Mesendoderm (in vitro differentiated cells): ENCODE results near the gene KCNAB3.

Experiments used
- DNase-seq: peaks from one replicate; pipeline ENCODE4 v3.0.0; 2013
- H2AK5ac ChIP-seq: 2 replicates; pipeline ENCODE4 v1.6.1; 2013; ENCODE audit warnings: low read length, inconsistent platforms
- H2BK120ac ChIP-seq: 2 replicates; pipeline ENCODE4 v1.6.1; 2013; ENCODE audit warnings: low read depth, mild to moderate bottlenecking, low read length, moderate library complexity, mixed read lengths
- H2BK15ac ChIP-seq: replicated peaks from 2 replicates; pipeline ENCODE4 v1.6.1; 2013; ENCODE audit warnings: low read depth, mild to moderate bottlenecking, moderate library complexity
- H2BK5ac ChIP-seq: 2 replicates; pipeline ENCODE4 v1.6.1; 2013; ENCODE audit warnings: low read length, inconsistent platforms
- H3K18ac ChIP-seq: 2 replicates; pipeline ENCODE4 v1.6.1; 2013; ENCODE audit warnings: mild to moderate bottlenecking, low read length, mixed read lengths
- H3K23ac ChIP-seq: one replicate; pipeline ENCODE4 v1.6.1; 2013; ENCODE audit warnings: low read length
- H3K27ac ChIP-seq: 2 replicates; pipeline ENCODE4 v1.5.1; 2013; ENCODE audit warnings: low read depth, mild to moderate bottlenecking, inconsistent platforms, low read length, moderate library complexity
- H3K27me3 ChIP-seq: 2 replicates; pipeline ENCODE4 v1.6.1; 2013; ENCODE audit warnings: low read length, control low read depth, mild to moderate bottlenecking, inconsistent platforms; ENCODE audit not compliant: insufficient read depth, poor library complexity
- H3K36me3 ChIP-seq: 2 replicates; pipeline ENCODE4 v1.6.1; 2013; ENCODE audit warnings: low read length, inconsistent platforms; ENCODE audit not compliant: control insufficient read depth, insufficient read depth
- H3K4ac ChIP-seq: one replicate; pipeline ENCODE4 v1.6.1; 2013; ENCODE audit warnings: low read depth, mild to moderate bottlenecking, low read length, moderate library complexity
- H3K4me1 ChIP-seq: 2 replicates; pipeline ENCODE4 v1.6.1; 2013; ENCODE audit warnings: low read depth, low read length, inconsistent platforms; ENCODE audit not compliant: control insufficient read depth
- H3K4me2 ChIP-seq: 2 replicates; pipeline ENCODE4 v1.6.1; 2013; ENCODE audit warnings: low read length
- H3K4me3 ChIP-seq: 2 replicates; pipeline ENCODE4 v1.5.1; 2013; ENCODE audit warnings: mild to moderate bottlenecking, low read length
- H3K56ac ChIP-seq: one replicate; pipeline ENCODE4 v1.6.1; 2013; ENCODE audit warnings: low read length
- H3K79me1 ChIP-seq: 2 replicates; pipeline ENCODE4 v1.6.1; 2013; ENCODE audit warnings: low read length, inconsistent platforms
- H3K79me2 ChIP-seq: 2 replicates; pipeline ENCODE4 v1.6.1; 2013; ENCODE audit warnings: mild to moderate bottlenecking, low read length; ENCODE audit not compliant: control insufficient read depth, insufficient read depth
- H3K9ac ChIP-seq: 2 replicates; pipeline ENCODE4 v1.6.1; 2013; ENCODE audit warnings: low read length, inconsistent platforms
- H4K5ac ChIP-seq: one replicate; pipeline ENCODE4 v1.6.1; 2013; ENCODE audit warnings: low read length
- H4K8ac ChIP-seq: one replicate; pipeline ENCODE4 v1.6.1; 2013; ENCODE audit warnings: low read depth, mild to moderate bottlenecking, control low read depth, low read length, moderate library complexity
- WGBS: extraction: QIAGEN DNeasy Blood & Tissue Kit; methylation state at CpG from one replicate; pipeline ENCODE4 v1.1.7; 2013; ENCODE audit warnings: low lambda C conversion rate, missing lambda C conversion rate; ENCODE audit not compliant: insufficient coverage; ENCODE audit errors: extremely low coverage; 5-methylcytosine and 5-hydroxymethylcytosine counted together

Gene KCNAB3

DNA sequence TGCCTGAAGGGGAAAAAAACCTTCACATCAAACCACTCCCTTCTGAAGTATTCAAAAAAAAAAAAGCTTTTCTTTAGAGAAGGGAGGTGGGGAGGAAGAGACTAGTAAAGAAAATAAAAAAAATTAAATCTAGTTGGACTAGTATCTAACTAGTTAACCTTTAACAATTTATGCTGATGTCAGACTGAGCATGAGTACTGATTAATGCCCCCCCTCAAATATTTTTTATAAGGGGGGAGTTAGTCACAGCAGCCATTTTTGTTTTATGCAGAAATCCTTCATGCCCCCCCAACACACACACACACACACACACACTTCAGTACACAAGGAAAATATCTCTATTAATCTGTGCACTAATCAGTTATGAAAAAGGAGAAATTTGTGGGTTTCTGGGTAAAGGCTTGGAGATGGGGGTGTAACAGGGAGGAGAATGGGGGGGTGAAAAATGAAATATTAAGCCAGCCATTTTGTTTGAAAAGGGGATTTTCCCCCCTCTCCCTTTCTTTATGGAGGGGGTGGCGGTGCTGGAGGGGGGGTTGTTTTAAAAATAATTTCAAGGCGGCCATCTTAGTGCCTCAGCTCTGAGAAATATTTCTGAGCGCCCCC is 45.8 kb downstream of the KCNAB3 start:
- Histone ChIP-seq H3K9ac (peak overlapping the region; percentile 58), H3K27me3 (no peaks in the 10 kb centered on the region), H3K4me2 (no peak overlapping the region), H3K4ac (no peak overlapping the region), H4K5ac (no peak overlapping the region), H2AK5ac (no peak overlapping the region), H3K56ac (peak overlapping the region; percentile 11), H2BK5ac (no peak overlapping the region), H3K79me1 (peaks cover 6% of the 10 kb centered on the region), H3K23ac (no peak overlapping the region), H3K27ac (no peak overlapping the region), H2BK15ac (no peak overlapping the region), H2BK120ac (no peak overlapping the region), H4K8ac (no peak overlapping the region), H3K36me3 (peaks cover 11% of the 10 kb centered on the region), H3K4me1 (peaks cover 11% of the 10 kb centered on the region), H3K4me3 (no peak overlapping the region), H3K79me2 (peaks cover 1% of the 10 kb centered on the region), H3K18ac (no peak overlapping the region)
- WGBS = no CpG with 5 or more reads among the region's 3 CpGs
- DNase-seq = no peak

DNA sequence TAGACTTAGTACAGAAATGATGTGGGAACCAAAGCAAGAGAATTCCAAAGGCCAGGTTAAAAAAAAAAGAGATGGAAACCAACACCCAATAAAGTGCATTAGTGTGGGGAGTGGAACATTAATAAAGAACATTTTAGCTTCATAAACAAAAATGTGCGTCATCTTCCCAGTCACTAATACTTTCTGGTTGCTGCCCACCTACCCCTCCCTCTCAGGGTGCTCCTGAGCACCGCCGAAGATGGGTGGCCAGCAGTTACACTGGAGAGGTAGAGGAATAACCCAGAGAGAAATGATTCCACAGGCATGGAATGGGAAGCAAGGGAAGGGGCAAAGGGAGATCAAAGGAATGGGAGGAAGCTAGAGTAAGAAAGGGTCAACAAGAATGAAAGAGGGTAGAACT is 47.0 kb downstream of the KCNAB3 start:
- no peaks in the 10 kb centered on the region for H3K79me2 ChIP-seq
- H4K8ac ChIP-seq = no peak overlapping the region
- no peak overlapping the region for H3K4ac ChIP-seq
- peaks cover 4% of the 10 kb centered on the region for H3K4me1 ChIP-seq
- no peak overlapping the region for H4K5ac ChIP-seq
- H3K79me1 ChIP-seq = peaks cover 3% of the 10 kb centered on the region
- H3K18ac ChIP-seq = no peak overlapping the region
- no peak overlapping the region for H2BK5ac ChIP-seq
- no peak overlapping the region for H3K27ac ChIP-seq
- no peak overlapping the region for H2BK15ac ChIP-seq
- H3K36me3 ChIP-seq = peaks cover 11% of the 10 kb centered on the region
- H3K56ac ChIP-seq = no peak overlapping the region
- H3K23ac ChIP-seq = no peak overlapping the region
- H3K27me3 ChIP-seq = no peaks in the 10 kb centered on the region
- H3K9ac ChIP-seq = no peak overlapping the region
- DNase-seq = no peak
- no peak overlapping the region for H3K4me2 ChIP-seq
- no CpG with 5 or more reads among the region's 3 CpGs for WGBS
- H2BK120ac ChIP-seq = no peak overlapping the region
- H2AK5ac ChIP-seq = no peak overlapping the region
- H3K4me3 ChIP-seq = no peak overlapping the region

DNA sequence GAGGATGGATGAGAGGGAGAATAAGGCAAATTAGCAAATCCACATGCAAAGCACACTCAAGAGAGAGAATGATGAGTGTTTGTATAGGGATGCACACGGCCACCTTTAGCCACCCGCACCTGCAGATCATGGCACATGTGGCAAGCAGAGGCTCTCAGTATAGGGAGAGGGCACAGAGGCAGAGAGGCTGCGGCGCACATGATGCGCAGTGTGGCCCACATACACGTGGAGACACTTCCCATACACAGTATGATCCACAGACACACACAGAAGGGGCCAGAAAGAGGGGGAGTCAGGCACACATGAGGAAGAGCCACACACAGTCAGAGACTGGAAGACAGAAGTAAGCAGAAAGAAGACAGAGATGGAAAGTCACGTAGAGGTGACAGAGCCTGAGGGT is 47.6 kb downstream of the KCNAB3 start:
- Histone ChIP-seq H3K9ac (no peak overlapping the region), H3K18ac (no peak overlapping the region), H2BK5ac (no peak overlapping the region), H3K4me2 (no peak overlapping the region), H4K5ac (no peak overlapping the region), H3K79me1 (peaks cover 3% of the 10 kb centered on the region), H3K36me3 (peaks cover 11% of the 10 kb centered on the region), H3K4me3 (no peak overlapping the region), H2BK120ac (no peak overlapping the region), H3K4me1 (peaks cover 3% of the 10 kb centered on the region), H3K27ac (no peak overlapping the region), H2AK5ac (no peak overlapping the region), H2BK15ac (no peak overlapping the region), H4K8ac (no peak overlapping the region), H3K4ac (no peak overlapping the region), H3K79me2 (no peaks in the 10 kb centered on the region), H3K23ac (no peak overlapping the region), H3K27me3 (no peaks in the 10 kb centered on the region), H3K56ac (no peak overlapping the region)
- no peak for DNase-seq
- no CpG with 5 or more reads among the region's 7 CpGs for WGBS

DNA sequence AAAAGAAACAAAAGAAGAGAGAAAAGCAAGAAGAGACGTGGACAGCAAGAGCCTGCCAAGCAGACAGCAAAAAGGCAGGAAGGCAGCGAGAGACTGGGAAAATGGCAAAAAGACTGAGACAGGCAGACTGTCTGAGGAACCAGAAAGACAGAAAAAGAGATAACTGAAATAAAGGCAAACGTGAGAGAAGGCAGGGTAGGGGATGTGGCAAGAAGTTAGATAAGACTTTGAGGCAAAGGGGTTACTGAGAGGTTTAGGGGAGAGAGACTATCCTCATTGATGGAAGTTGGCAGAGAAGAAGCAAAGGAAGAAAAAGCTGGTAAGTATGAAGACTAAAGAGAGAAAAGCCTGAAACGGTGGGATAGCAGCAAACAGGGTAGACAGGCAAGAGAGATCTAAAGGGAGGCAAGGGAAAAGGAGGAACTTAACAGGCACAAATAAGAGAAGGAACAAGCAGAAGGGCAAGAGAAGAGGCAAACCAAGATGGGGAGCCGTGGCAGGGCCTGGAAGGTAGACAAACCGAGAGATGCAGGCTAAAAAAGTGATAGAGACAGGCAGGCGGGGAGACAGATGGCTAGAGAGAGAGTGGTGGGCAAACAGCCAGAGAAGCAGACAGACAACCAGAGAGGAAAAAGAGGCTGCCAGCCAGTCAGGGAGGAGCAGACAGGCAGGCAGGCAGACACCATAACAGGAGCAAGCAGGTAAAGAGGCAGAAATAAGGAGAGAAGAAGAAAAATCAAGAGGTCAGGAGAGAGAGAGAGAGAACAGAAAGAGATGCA is 48.2 kb downstream of the KCNAB3 start:
- Histone ChIP-seq H3K23ac (no peak overlapping the region), H3K79me2 (no peaks in the 10 kb centered on the region), H3K56ac (no peak overlapping the region), H3K4me1 (no peaks in the 10 kb centered on the region), H3K9ac (peak overlapping the region; percentile 7), H3K27me3 (no peaks in the 10 kb centered on the region), H2BK120ac (no peak overlapping the region), H3K18ac (no peak overlapping the region), H4K8ac (no peak overlapping the region), H2AK5ac (no peak overlapping the region), H2BK5ac (no peak overlapping the region), H3K36me3 (peaks cover 11% of the 10 kb centered on the region), H3K4ac (no peak overlapping the region), H3K4me3 (no peak overlapping the region), H4K5ac (no peak overlapping the region), H3K79me1 (peaks cover 3% of the 10 kb centered on the region), H3K4me2 (no peak overlapping the region), H3K27ac (no peak overlapping the region), H2BK15ac (no peak overlapping the region)
- no peak for DNase-seq
- no CpG with 5 or more reads among the region's 7 CpGs for WGBS

DNA sequence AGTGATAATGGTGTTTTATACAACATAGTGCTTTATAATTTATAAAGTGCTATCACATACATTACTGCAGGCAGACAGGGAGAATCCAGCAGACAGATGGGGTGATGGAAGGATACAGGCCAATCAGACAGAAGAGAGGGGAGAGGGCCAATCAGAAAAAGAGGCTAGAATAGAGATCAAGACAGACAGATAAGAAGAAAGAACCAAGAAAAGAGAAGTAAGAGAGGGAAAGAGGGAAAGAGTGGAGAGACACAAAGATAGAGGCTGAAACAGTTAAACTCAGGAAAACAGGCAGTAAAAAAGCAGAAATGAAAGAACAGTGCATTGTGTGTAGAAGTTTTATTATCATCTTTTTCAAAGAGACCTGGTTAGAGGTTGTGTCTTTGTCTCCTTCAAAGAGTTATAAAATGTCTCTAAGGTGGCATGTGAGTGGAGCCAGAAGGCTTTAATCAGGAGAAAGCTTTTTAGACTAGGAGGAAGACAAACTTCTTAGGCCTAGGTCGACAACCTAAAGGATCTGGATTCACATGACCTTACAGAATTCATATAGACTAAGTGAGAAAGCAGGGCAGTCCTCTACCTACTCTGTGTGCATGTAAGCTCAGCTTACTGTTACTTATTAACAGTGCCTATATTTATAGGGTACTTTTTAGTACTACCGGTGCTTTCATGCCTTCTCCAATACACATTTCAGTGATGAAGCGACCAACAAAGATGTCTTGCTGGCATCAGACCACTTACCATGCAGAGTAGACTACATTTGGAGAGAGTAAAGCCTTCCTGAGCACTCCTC is 49.4 kb downstream of the KCNAB3 start:
- Histone ChIP-seq H3K9ac (no peak overlapping the region), H3K27ac (no peak overlapping the region), H3K23ac (no peak overlapping the region), H2BK15ac (no peak overlapping the region), H2AK5ac (no peak overlapping the region), H2BK120ac (no peak overlapping the region), H4K5ac (no peak overlapping the region), H3K79me1 (peaks cover 3% of the 10 kb centered on the region), H3K4me2 (no peak overlapping the region), H3K18ac (no peak overlapping the region), H3K79me2 (no peaks in the 10 kb centered on the region), H3K4me3 (no peak overlapping the region), H3K4me1 (no peaks in the 10 kb centered on the region), H3K27me3 (no peaks in the 10 kb centered on the region), H3K36me3 (peaks cover 11% of the 10 kb centered on the region), H4K8ac (no peak overlapping the region), H3K4ac (no peak overlapping the region), H3K56ac (no peak overlapping the region), H2BK5ac (no peak overlapping the region)
- no CpG with 5 or more reads among the region's 3 CpGs for WGBS
- DNase-seq = no peak
